Omental fat pad (tissue), 4 donors: Measurements from ENCODE around the gene CELA1. TPM values are rescaled to one million over a fixed set of nuclear protein-coding genes. Genes with fewer than 3 reads are reported as not detected.
"Not testable (repeated sequence)": the region's sequence is repeated elsewhere in the genome, so short reads cannot be mapped to it uniquely, and the experiment has no call there.

Source experiments
- ATAC-seq: fragments of 150-250 bp; one replicate; pipeline ENCODE4 v1.9.1; 2016; ENCODE audit warnings: mild to moderate bottlenecking, moderate library complexity; ENCODE audit not compliant: low FRiP score
- DNase-seq: peaks from one replicate; pipeline ENCODE4 v3.0.0-alpha.2; 2019; ENCODE audit warnings: low spot score
- CTCF ChIP-seq, 3 donors: fragments of 450-650 bp; IDR thresholded peaks; one replicate each; pipeline ENCODE4 v1.5.1; 2016 to 2017; ENCODE audit warnings: antibody characterized with exemption in 3 of 3, mild to moderate bottlenecking in 3 of 3, moderate library complexity in 2 of 3
- total RNA-seq, 4 donors: library from RNA; depleted of rRNA; stranded (reverse); fragments of >200 nt; gene quantifications; one replicate each; pipeline ENCODE4 v1.1.0, GENCODE V29; 2016

CELA1 gene
- total RNA-seq, 4 donors from 2014 or later: not detected

GRCh38 chr12:51345681-51346080, 798 bp downstream of the CELA1 start:
- no peak for TF ChIP-seq CTCF (IDR thresholded peaks at IDR 0.05)
- no peak for ATAC-seq
- no peak for DNase-seq

DNA sequence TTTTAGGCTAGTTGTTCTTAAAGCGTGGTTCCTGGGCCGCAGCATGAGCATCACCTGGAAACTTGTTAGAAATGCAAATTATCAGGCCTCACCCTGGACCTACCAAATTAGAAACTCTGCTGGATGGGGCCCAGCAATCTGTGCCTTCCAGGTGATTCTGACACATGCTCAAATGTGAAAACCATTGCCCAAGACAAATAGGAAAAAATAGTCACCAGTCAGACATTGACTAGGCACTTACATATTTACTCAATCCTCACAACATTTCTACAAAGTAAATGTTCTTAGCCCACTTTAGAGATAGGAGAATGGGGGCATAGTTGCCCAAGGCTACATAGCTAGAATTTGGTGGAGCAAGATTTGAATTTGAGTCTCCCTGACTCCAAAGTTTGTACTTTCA, 3.3 kb downstream of the CELA1 start:
- TF ChIP-seq CTCF (IDR thresholded peaks at IDR 0.05): no peak
- DNase-seq (no peak), ATAC-seq (no peak)

DNA sequence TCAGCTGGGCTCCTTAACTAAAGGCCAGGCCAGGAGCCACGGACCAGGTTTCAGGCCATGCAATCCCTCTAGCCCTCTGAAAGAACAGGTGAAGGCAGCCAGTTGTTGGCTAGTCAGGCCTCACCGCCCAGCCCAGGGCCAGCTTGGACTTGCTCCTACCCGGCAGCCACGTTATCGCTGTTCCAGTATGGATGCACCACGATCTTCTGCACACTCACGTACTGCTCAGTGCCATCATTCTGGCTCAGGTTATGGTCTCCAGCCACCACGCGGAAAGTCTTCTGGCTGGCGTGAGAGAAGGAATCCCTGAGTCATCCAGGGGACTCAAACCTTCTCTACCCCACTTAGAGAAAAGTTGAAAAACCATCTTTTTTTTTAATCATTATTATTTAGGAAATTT, 4.1 kb downstream of the CELA1 start:
- TF ChIP-seq CTCF (IDR thresholded peaks at IDR 0.05): no peak
- DNase-seq: no peak
- no peak for ATAC-seq

GRCh38 chr12:51341251-51342007, 5.0 kb downstream of the CELA1 start:
- peak; percentile 72 for ATAC-seq
- TF ChIP-seq CTCF (IDR thresholded peaks at IDR 0.05): peak in 2 of 3 donors; percentile 89 to 94
- DNase-seq: peak; percentile 47

- DNase-seq: no peak
- no peak for ATAC-seq
- TF ChIP-seq CTCF (IDR thresholded peaks at IDR 0.05): no peak
These were observed 6.7 kb downstream of the CELA1 start for GRCh38 chr12:51339750-51340149.

DNA sequence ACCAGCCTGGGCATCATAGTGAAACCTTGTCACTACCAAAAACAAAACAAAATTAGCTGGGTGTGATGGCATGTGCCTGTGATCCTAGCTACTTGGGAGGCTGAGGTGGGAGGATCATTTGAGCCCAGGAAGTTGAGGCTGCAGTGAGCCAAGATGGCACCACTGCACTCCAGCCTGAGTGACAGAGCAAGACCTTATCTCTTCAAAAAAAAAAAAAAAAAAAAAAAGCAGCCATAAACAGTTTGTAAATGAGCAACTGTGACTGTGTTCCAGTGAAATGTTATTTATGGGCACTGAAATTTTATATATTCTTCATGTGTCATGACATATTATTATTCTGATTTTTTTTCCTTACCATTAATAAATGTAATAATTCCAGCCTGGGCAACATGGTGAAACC, 9.1 kb downstream of the CELA1 start:
- not testable (repeated sequence) for ATAC-seq, DNase-seq

- DNase-seq (no peak), ATAC-seq (no peak)
- no peak for TF ChIP-seq CTCF (IDR thresholded peaks at IDR 0.05)
These were observed 10.5 kb downstream of the CELA1 start for GRCh38 chr12:51335931-51336330.
